Nephron (organoid): ENCODE data around the gene CD47.

Source experiments
- H3K27ac Mint-ChIP-seq, 3 experiments: 2 replicates each; pipeline ENCODE4 v1.8.0; 2020; ENCODE audit warnings: mixed read lengths in 3 of 3, mild to moderate bottlenecking in 2 of 3, moderate library complexity in 1 of 3
- H3K27me3 Mint-ChIP-seq: 2 replicates; pipeline ENCODE4 v1.8.0; 2021; ENCODE audit warnings: low read depth, mild to moderate bottlenecking, moderate library complexity, mixed read lengths
- H3K36me3 Mint-ChIP-seq: 2 replicates; pipeline ENCODE4 v1.8.0; 2020; ENCODE audit warnings: low read depth, mixed read lengths
- H3K4me1 Mint-ChIP-seq: 2 replicates; pipeline ENCODE4 v1.8.0; 2020; ENCODE audit warnings: mixed read lengths
- H3K4me3 Mint-ChIP-seq, 3 experiments: 2 replicates each; pipeline ENCODE4 v1.8.0; 2020; ENCODE audit warnings: mild to moderate bottlenecking in 3 of 3, mixed read lengths in 3 of 3, moderate library complexity in 2 of 3
- H3K9me3 Mint-ChIP-seq: 2 replicates; pipeline ENCODE4 v1.8.0; 2020; ENCODE audit warnings: mixed read lengths
- CTCF ChIP-seq, 3 experiments: fragments of 200-600 bp; sonication (generic); IDR thresholded peaks; one replicate each; pipeline ENCODE4 v1.5.0; 2021; ENCODE audit warnings: antibody characterized with exemption in 3 of 3; ENCODE audit not compliant: unreplicated experiment in 3 of 3

Gene CD47

DNA sequence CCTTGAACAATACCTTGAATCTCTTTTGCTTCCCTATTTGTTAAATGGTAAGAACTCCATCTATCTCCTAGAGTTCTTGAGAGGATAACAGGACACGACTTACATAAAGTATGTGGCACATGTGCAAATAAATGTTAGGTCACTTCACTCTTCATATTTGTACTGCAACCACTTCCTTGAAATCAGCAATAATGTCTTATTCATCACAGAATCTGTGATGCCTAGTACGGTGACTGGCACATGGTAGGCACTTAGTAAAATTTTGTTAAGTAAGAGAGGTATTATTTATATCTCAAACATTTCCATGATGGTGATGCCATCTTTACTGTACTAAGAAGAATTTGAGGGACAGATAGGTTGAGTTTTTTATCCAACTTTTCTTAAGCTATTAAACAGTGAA, 14.3 kb downstream of the CD47 start:
- H3K27ac Mint-ChIP-seq: no peak overlapping the region
- H3K9me3 Mint-ChIP-seq: no peaks in the 10 kb centered on the region
- no peaks in the 10 kb centered on the region for H3K4me1 Mint-ChIP-seq
- no peak overlapping the region for H3K4me3 Mint-ChIP-seq
- no peak for TF ChIP-seq CTCF (IDR thresholded peaks at IDR 0.05; ENCODE audit: unreplicated experiment in 3 of 3)
- H3K36me3 Mint-ChIP-seq: peaks cover 11% of the 10 kb centered on the region
- no peaks in the 10 kb centered on the region for H3K27me3 Mint-ChIP-seq

DNA sequence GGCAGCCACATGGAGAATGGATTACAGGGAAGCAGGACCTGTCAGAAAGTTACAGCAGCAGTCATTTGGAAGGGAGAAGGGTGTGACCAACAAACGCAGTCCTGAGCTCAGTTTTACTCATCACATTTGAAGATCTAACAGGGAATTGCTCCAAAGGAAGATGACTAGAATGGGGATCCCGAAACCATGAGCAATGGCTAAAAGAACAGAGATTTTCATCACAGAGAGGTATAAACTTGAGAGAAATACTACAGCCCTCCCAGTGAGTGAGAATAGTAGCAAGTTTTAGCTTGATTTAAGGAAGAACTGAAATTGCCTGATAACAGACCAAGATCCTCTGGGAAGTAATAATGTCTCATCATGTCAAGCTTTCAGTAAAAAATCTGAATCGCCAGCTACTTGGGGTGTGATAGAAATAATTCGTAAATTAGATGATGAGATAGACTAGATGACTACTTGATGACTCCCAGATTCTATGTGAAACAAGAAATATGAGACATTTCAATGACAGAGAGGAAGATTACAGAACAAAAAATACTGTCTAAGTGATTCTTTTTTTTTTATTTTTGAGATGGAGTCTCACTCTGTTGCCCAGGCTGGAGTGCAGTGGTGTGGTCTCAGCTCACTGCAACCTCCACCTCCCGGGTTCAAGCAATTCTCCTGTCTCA, 16.9 kb downstream of the CD47 start:
- Mint-ChIP-seq H3K36me3 (peaks cover 10% of the 10 kb centered on the region), H3K4me1 (no peaks in the 10 kb centered on the region), H3K27ac (no peak overlapping the region), H3K27me3 (no peaks in the 10 kb centered on the region), H3K9me3 (no peaks in the 10 kb centered on the region), H3K4me3 (no peak overlapping the region)
- TF ChIP-seq CTCF (IDR thresholded peaks at IDR 0.05; ENCODE audit: unreplicated experiment in 3 of 3): no peak

- Mint-ChIP-seq H3K27me3 (no peaks in the 10 kb centered on the region), H3K27ac (no peak overlapping the region), H3K36me3 (peaks cover 7% of the 10 kb centered on the region), H3K9me3 (no peaks in the 10 kb centered on the region), H3K4me1 (no peaks in the 10 kb centered on the region), H3K4me3 (no peak overlapping the region)
- TF ChIP-seq CTCF (IDR thresholded peaks at IDR 0.05; ENCODE audit: unreplicated experiment in 3 of 3): no peak
These were observed 19.5 kb downstream of the CD47 start for GRCh38 chr3:108071368-108071767.

DNA sequence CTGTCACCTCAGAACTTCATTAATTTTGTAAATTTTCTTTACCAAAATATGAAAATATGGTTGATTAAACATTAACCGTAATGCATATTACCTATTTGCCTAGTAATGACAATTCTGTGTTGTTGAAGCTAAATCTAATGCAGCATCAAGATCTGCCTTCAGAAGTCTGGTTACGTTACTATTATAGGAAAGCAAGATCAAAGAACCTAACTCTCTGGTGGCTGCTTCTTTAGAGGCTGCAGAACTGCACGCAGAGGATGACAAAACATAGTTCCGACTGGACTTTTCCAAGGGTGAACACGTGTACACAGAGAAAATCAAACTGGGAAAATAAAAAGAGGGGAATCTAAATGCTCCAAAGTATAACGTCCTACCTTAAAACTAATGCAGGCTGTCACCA, 20.5 kb downstream of the CD47 start:
- Mint-ChIP-seq H3K36me3 (peaks cover 13% of the 10 kb centered on the region), H3K27ac (no peak overlapping the region), H3K4me3 (no peak overlapping the region), H3K4me1 (no peaks in the 10 kb centered on the region), H3K27me3 (no peaks in the 10 kb centered on the region), H3K9me3 (no peaks in the 10 kb centered on the region)
- TF ChIP-seq CTCF (IDR thresholded peaks at IDR 0.05; ENCODE audit: unreplicated experiment in 3 of 3): no peak

- no peaks in the 10 kb centered on the region for H3K9me3 Mint-ChIP-seq
- H3K36me3 Mint-ChIP-seq: peaks cover 16% of the 10 kb centered on the region
- H3K27ac Mint-ChIP-seq: no peak overlapping the region
- no peaks in the 10 kb centered on the region for H3K4me1 Mint-ChIP-seq
- no peak for TF ChIP-seq CTCF (IDR thresholded peaks at IDR 0.05; ENCODE audit: unreplicated experiment in 3 of 3)
- no peak overlapping the region for H3K4me3 Mint-ChIP-seq
- no peaks in the 10 kb centered on the region for H3K27me3 Mint-ChIP-seq
These were observed 23.1 kb downstream of the CD47 start for GRCh38 chr3:108067768-108068167.

DNA sequence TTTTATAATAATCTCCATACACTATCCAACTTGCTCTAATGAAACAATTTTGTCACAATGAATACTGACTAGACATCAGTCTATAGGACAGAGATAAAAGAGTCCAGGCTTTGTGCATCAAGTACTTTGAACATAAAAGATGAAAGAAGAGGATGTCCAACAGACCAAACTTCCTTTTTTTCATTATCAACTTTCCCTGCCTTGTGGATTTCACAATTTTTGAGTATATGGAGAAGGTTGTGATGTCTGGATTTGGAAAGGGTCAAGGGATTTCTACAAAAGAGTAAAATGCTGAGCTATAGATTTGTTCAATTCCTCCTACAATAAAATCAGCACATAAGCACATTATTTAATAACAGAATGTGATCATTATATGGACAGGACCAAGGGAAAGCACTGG, 25.7 kb downstream of the CD47 start:
- H3K4me3 Mint-ChIP-seq: no peak overlapping the region
- H3K4me1 Mint-ChIP-seq: no peaks in the 10 kb centered on the region
- no peaks in the 10 kb centered on the region for H3K27me3 Mint-ChIP-seq
- H3K36me3 Mint-ChIP-seq: peaks cover 15% of the 10 kb centered on the region
- H3K9me3 Mint-ChIP-seq: no peaks in the 10 kb centered on the region
- no peak overlapping the region for H3K27ac Mint-ChIP-seq
- no peak for TF ChIP-seq CTCF (IDR thresholded peaks at IDR 0.05; ENCODE audit: unreplicated experiment in 3 of 3)
